ENCODE data around the gene IGLL5.

- TF ChIP-seq CTCF (IDR thresholded peaks at IDR 0.05) (no peak), RAD21 (IDR thresholded peaks at IDR 0.05; ENCODE audit: low read length) (no peak), EZH2phosphoT487 (IDR thresholded peaks at IDR 0.05; ENCODE audit: borderline replicate concordance, low read depth) (no peak), MAX (IDR thresholded peaks at IDR 0.05; ENCODE audit: low read depth) (no peak)
Measured at GRCh38 chr22:22855085-22855484, 32.5 kb upstream of the IGLL5 start.

All from SK-N-SH (cell line).